Liver (tissue), 9 donors: Measurements from ENCODE around the gene HSD17B1. TPM values are rescaled to one million over a fixed set of nuclear protein-coding genes. Genes with fewer than 3 reads are reported as not detected.

ENCODE experiments used
- DNase-seq: peaks from one replicate; pipeline ENCODE4 v3.0.0-alpha.2; 2017; ENCODE audit warnings: low spot score
- H3K27ac ChIP-seq, 2 donors: one replicate each; pipeline ENCODE4 v1.7.0; 2013; ENCODE audit warnings: inconsistent platforms in 2 of 2, low read length in 2 of 2, control low read depth in 1 of 2, low read depth in 1 of 2, mild to moderate bottlenecking in 1 of 2
- H3K27me3 ChIP-seq, 4 donors: one replicate each; pipeline versions ENCODE4 v1.6.1 to v1.7.0; 2013; ENCODE audit warnings: low read length in 3 of 4, inconsistent platforms in 1 of 4, mild to moderate bottlenecking in 1 of 4, moderate library complexity in 1 of 4; ENCODE audit not compliant: control insufficient read depth in 4 of 4, insufficient read depth in 4 of 4
- H3K36me3 ChIP-seq, 4 donors: one replicate each; pipeline versions ENCODE4 v1.6.1 to v1.7.0; 2013; ENCODE audit warnings: low read length in 3 of 4, mild to moderate bottlenecking in 3 of 4, low read depth in 1 of 4, moderate library complexity in 1 of 4; ENCODE audit not compliant: control insufficient read depth in 4 of 4, insufficient read depth in 3 of 4
- H3K4me1 ChIP-seq, 4 donors: one replicate each; pipeline versions ENCODE4 v1.6.1 to v1.7.0; 2013; ENCODE audit warnings: low read length in 3 of 4, mild to moderate bottlenecking in 3 of 4, moderate library complexity in 1 of 4; ENCODE audit not compliant: control insufficient read depth in 4 of 4, insufficient read depth in 4 of 4
- H3K4me3 ChIP-seq, 3 donors: one replicate each; pipeline versions ENCODE4 v1.6.1 to v1.7.0; 2013; ENCODE audit warnings: low read length in 3 of 3, control low read depth in 1 of 3, low read depth in 1 of 3, mild to moderate bottlenecking in 1 of 3
- H3K9ac ChIP-seq, 2 donors: one replicate each; pipeline ENCODE4 v1.7.0; 2013; ENCODE audit warnings: low read length in 2 of 2, mild to moderate bottlenecking in 2 of 2, moderate library complexity in 2 of 2, control low read depth in 1 of 2, low read depth in 1 of 2
- H3K9me3 ChIP-seq, 4 donors: one replicate each; pipeline versions ENCODE4 v1.6.1 to v1.7.0; 2013; ENCODE audit warnings: low read length in 3 of 4; ENCODE audit not compliant: control insufficient read depth in 4 of 4
- ATF3 ChIP-seq: IDR thresholded peaks from 2 replicates; pipeline ENCODE4 v1.6.1; 2016; ENCODE audit warnings: antibody characterized with exemption
- CTCF ChIP-seq: fragments of 150-350 bp; IDR thresholded peaks from 2 replicates; pipeline ENCODE4 v1.5.1; 2017; ENCODE audit warnings: improper control_type of control experiment, low read depth, low read length; ENCODE audit not compliant: missing input control
- EGR1 ChIP-seq, 2 donors: IDR thresholded peaks; 2 replicates each; pipeline ENCODE4 v1.6.1; 2016 to 2018; ENCODE audit warnings: antibody characterized with exemption in 2 of 2, low read depth in 2 of 2
- FOXA1 ChIP-seq: IDR thresholded peaks from 2 replicates; pipeline ENCODE4 v1.6.1; 2016; ENCODE audit warnings: antibody characterized with exemption
- FOXA2 ChIP-seq: IDR thresholded peaks from 2 replicates; pipeline ENCODE4 v1.6.1; 2016; ENCODE audit warnings: antibody characterized with exemption
- GABPA ChIP-seq, 2 donors: IDR thresholded peaks in 1 of 2; conservative IDR thresholded peaks in 1 of 2; 2 replicates each; pipeline ENCODE4 v1.6.1; 2016; ENCODE audit warnings: antibody characterized with exemption in 2 of 2, mild to moderate bottlenecking in 1 of 2, moderate library complexity in 1 of 2
- HNF4A ChIP-seq, 2 donors: conservative IDR thresholded peaks; 2 replicates each; pipeline ENCODE4 v1.6.1; 2016; ENCODE audit warnings: antibody characterized with exemption in 2 of 2, mild to moderate bottlenecking in 2 of 2
- HNF4G ChIP-seq: IDR thresholded peaks from 2 replicates; pipeline ENCODE4 v1.6.1; 2016; ENCODE audit warnings: antibody characterized with exemption
- JUND ChIP-seq, 2 donors: IDR thresholded peaks; 2 replicates each; pipeline ENCODE4 v1.6.1; 2016; ENCODE audit warnings: antibody characterized with exemption in 2 of 2
- NR2F2 ChIP-seq: IDR thresholded peaks from 2 replicates; pipeline ENCODE4 v1.6.1; 2016; ENCODE audit warnings: antibody characterized with exemption
- RAD21 ChIP-seq, 2 donors: IDR thresholded peaks; 2 replicates each; pipeline ENCODE4 v1.6.1; 2016; ENCODE audit warnings: antibody characterized with exemption in 2 of 2, mild to moderate bottlenecking in 2 of 2
- RXRA ChIP-seq, 2 donors: IDR thresholded peaks; 2 replicates each; pipeline ENCODE4 v1.6.1; 2017 to 2018; ENCODE audit warnings: antibody characterized with exemption in 2 of 2, mild to moderate bottlenecking in 1 of 2
- SP1 ChIP-seq: IDR thresholded peaks from 2 replicates; pipeline ENCODE4 v1.6.1; 2018; ENCODE audit warnings: antibody characterized with exemption, mild to moderate bottlenecking
- TAF1 ChIP-seq: conservative IDR thresholded peaks from 2 replicates; pipeline ENCODE4 v1.6.1; 2016; ENCODE audit warnings: antibody characterized with exemption, mild to moderate bottlenecking
- YY1 ChIP-seq: IDR thresholded peaks from 2 replicates; pipeline ENCODE4 v1.6.1; 2016; ENCODE audit warnings: antibody characterized with exemption, mild to moderate bottlenecking
- ZBTB33 ChIP-seq: IDR thresholded peaks from 2 replicates; pipeline ENCODE4 v1.6.1; 2016; ENCODE audit warnings: antibody characterized with exemption
- WGBS: extraction: QIAGEN DNeasy Blood & Tissue Kit; methylation state at CpG from one replicate; pipeline ENCODE4 v1.1.7; 2013; 5-methylcytosine and 5-hydroxymethylcytosine counted together
- polyA plus RNA-seq, 2 donors: library from polyadenylated mRNA; stranded (reverse) in 1 of 2; unstranded in 1 of 2; fragments of 200-250 nt in 1 of 2; fragments of >200 nt in 1 of 2; fragmentation: Nextera tagmentation in 1 of 2; extraction: Ambion mirVana in 1 of 2; gene quantifications; one replicate each; pipeline versions ENCODE4 v1.2.1 to v1.2.3, GENCODE V29; 2013 to 2015
- total RNA-seq, 2 donors: library from RNA; depleted of rRNA; stranded (reverse); fragments of >200 nt; gene quantifications; one replicate each; pipeline ENCODE4 v1.2.3, GENCODE V29; 2014
- TF ChIP-seq, protein P1 (sequence below): IDR thresholded peaks from 2 replicates; pipeline ENCODE4 v1.6.1; 2016; ENCODE audit warnings: antibody characterized with exemption, mild to moderate bottlenecking
- TF ChIP-seq, protein P2 (sequence below): IDR thresholded peaks from 2 replicates; pipeline ENCODE4 v1.6.1; 2016; ENCODE audit warnings: antibody characterized with exemption
- donor health status: healthy.
- donor health status: healthy.
- donor health status: healthy.
- donor health status: healthy.
- donor health status: healthy.

Gene HSD17B1
- total and polyA plus RNA-seq, 4 donors: 0.67 to 1.8 (median 1.0) TPM

DNA sequence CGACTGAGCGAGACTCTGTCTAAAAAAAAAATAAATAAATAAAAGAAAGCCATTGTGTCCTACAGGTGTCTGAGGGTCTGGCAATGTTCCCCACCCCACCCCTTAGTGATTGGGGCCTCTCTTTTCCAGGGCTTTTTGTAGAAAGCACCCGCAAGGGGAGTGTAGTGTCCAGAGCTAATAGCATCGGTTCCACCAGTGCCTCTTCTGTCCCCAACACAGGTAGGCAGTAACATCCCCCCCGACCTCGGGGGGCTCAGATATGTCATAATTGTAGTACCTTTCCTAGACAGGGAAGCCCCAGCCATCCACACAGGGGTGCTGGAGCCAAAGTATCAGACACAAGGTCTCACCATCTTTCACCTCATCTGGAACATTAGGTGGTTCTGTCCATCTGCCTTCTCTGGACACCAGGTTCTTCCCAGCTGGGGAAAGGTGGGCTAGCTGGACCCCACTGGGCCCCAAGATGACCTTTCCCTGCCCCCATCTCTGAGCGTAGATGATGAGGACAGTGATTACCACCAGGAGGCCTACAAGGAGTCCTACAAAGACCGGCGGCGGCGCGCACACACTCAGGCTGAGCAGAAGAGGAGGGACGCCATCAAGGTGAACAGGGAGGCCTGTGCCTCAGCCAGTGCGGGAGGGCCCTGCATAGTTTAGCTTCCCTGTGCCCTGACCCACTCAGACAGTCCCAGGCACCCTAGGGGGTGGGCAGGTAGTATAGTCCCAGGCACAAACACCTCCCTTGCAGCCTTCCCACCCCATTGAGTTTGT, 15.8 kb downstream of the HSD17B1 start:
- Histone ChIP-seq H3K27me3 (no peaks in the 10 kb centered on the region), H3K9ac (no peak overlapping the region), H3K4me1 (peaks cover 13 to 71% (median 57%) of the 10 kb centered on the region in 4 donors), H3K27ac (no peak overlapping the region), H3K4me3 (no peak overlapping the region), H3K9me3 (no peaks in the 10 kb centered on the region), H3K36me3 (peaks cover 11 to 46% (median 36%) of the 10 kb centered on the region in 4 donors)
- 88% methylated on average over 14 of the region's 14 CpGs for WGBS
- DNase-seq: no peak
- TF ChIP-seq HNF4A (conservative IDR thresholded peaks at IDR 0.05): no peak
- no peak for TF ChIP-seq EGR1 (IDR thresholded peaks at IDR 0.05; ENCODE audit: low read depth in 2 of 2)
- no peak for TF ChIP-seq ATF3
- TF ChIP-seq TAF1: no peak
- no peak for TF ChIP-seq YY1
- no peak for TF ChIP-seq HNF4G
- no peak for TF ChIP-seq SP1
- TF ChIP-seq CTCF: no peak
- no peak for TF ChIP-seq FOXA1
- TF ChIP-seq ZBTB33: no peak
- TF ChIP-seq RXRA (IDR thresholded peaks at IDR 0.05): no peak
- no peak for TF ChIP-seq GABPA (IDR thresholded peaks at IDR 0.05 in 1 of 2, conservative IDR thresholded peaks at IDR 0.05 in 1 of 2)
- TF ChIP-seq, protein P1, sequence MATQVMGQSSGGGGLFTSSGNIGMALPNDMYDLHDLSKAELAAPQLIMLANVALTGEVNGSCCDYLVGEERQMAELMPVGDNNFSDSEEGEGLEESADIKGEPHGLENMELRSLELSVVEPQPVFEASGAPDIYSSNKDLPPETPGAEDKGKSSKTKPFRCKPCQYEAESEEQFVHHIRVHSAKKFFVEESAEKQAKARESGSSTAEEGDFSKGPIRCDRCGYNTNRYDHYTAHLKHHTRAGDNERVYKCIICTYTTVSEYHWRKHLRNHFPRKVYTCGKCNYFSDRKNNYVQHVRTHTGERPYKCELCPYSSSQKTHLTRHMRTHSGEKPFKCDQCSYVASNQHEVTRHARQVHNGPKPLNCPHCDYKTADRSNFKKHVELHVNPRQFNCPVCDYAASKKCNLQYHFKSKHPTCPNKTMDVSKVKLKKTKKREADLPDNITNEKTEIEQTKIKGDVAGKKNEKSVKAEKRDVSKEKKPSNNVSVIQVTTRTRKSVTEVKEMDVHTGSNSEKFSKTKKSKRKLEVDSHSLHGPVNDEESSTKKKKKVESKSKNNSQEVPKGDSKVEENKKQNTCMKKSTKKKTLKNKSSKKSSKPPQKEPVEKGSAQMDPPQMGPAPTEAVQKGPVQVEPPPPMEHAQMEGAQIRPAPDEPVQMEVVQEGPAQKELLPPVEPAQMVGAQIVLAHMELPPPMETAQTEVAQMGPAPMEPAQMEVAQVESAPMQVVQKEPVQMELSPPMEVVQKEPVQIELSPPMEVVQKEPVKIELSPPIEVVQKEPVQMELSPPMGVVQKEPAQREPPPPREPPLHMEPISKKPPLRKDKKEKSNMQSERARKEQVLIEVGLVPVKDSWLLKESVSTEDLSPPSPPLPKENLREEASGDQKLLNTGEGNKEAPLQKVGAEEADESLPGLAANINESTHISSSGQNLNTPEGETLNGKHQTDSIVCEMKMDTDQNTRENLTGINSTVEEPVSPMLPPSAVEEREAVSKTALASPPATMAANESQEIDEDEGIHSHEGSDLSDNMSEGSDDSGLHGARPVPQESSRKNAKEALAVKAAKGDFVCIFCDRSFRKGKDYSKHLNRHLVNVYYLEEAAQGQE: no peak
- TF ChIP-seq NR2F2: no peak
- TF ChIP-seq, protein P2, sequence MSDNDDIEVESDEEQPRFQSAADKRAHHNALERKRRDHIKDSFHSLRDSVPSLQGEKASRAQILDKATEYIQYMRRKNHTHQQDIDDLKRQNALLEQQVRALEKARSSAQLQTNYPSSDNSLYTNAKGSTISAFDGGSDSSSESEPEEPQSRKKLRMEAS: no peak
- TF ChIP-seq JUND (IDR thresholded peaks at IDR 0.05): no peak
- TF ChIP-seq FOXA2: no peak
- TF ChIP-seq RAD21 (IDR thresholded peaks at IDR 0.05): no peak
